GM12872 (cell line): Measurements from ENCODE around the gene TMEM25.

Experiments used
- TF ChIP-seq, protein P1 (sequence below): IDR thresholded peaks from 3 replicates; pipeline ENCODE4 v1.5.1; 2011; ENCODE audit warnings: low read depth, mild to moderate bottlenecking, low read length, moderate library complexity; ENCODE audit not compliant: insufficient read depth

The TMEM25 gene

DNA sequence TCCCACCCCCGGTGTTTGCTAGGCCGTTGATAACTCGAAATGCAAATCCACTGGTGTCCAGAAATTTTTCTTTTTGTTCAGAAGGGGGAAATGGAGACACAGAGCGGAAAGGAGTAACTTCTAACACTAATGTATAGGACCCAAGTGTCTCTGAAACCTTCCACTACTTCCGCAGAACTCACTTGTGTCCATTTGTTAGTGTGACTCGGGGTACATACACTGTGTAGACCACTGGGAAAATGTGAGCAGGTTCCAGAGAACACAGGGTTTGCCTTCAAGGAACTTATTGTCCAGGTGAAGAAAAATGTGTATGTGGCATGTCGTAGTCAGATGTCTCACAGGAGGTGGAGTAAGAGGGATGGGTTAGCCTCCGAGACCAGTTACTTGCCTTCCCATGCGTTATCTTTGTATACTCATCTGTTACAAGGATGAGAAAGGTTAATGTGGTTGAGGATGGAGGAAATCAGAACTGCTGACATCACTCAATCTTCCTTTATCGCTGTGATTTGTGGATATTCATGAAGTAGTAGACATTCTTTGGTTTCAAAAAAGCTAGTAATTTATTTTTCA, 42.1 kb downstream of the TMEM25 start:
- TF ChIP-seq, protein P1, sequence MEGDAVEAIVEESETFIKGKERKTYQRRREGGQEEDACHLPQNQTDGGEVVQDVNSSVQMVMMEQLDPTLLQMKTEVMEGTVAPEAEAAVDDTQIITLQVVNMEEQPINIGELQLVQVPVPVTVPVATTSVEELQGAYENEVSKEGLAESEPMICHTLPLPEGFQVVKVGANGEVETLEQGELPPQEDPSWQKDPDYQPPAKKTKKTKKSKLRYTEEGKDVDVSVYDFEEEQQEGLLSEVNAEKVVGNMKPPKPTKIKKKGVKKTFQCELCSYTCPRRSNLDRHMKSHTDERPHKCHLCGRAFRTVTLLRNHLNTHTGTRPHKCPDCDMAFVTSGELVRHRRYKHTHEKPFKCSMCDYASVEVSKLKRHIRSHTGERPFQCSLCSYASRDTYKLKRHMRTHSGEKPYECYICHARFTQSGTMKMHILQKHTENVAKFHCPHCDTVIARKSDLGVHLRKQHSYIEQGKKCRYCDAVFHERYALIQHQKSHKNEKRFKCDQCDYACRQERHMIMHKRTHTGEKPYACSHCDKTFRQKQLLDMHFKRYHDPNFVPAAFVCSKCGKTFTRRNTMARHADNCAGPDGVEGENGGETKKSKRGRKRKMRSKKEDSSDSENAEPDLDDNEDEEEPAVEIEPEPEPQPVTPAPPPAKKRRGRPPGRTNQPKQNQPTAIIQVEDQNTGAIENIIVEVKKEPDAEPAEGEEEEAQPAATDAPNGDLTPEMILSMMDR: no peak

DNA sequence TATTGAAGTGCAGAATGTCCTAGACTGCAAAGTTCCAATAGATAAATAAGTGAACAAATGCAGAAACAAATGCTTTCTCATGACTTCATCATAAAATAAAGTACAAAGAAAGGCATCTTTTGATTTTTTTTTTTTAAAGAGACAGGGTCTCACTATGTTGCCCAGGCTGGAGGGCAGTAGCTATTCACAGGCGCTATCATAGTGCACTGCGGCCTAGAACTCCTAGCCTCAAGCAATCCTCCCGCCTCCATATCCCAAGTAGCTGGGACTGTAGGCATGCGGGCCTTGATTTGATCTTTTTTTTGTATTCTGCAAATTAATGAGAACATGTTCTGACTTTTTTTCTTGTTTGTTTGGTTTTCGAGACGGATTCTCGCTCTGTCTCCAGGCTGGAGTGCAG, 43.6 kb downstream of the TMEM25 start:
- TF ChIP-seq, protein P1: no peak

- TF ChIP-seq, protein P1: no peak
Measured at GRCh38 chr11:118581057-118581456, 50.1 kb downstream of the TMEM25 start.
